B cell (primary cell): ENCODE measurements around the gene STK4. TPM values are rescaled to one million over a fixed set of nuclear protein-coding genes. Genes with fewer than 3 reads are reported as not detected.

Experiments
- ATAC-seq: fragments of 200-7000 bp; cut with Tn5 transposase; one replicate; pipeline ENCODE4 v1.10.0; 2021; ENCODE audit warnings: low read depth, mild to moderate bottlenecking, moderate number of reproducible peaks, moderate library complexity
- CTCF ChIA-PET: fragments of 350-600 bp; sonication (Branson Sonifier 250); formaldehyde crosslinking; loops from one replicate; lab custom pipeline; 2021; ENCODE audit warnings: antibody characterized with exemption, inconsistent platforms; lab: Charles Lee
- POLR2A ChIA-PET: fragments of 350-600 bp; sonication (Branson Sonifier 250); formaldehyde crosslinking; loops from one replicate; lab custom pipeline; 2021; ENCODE audit warnings: antibody characterized with exemption; lab: Charles Lee
- DNase-seq: peaks from one replicate; pipeline ENCODE4 v3.0.0; 2013
- H2AFZ ChIP-seq: 2 replicates; pipeline ENCODE4 v1.6.1; 2012; ENCODE audit warnings: mild to moderate bottlenecking, low read depth, low read length; ENCODE audit not compliant: insufficient read depth, poor library complexity, severe bottlenecking
- H3K27ac ChIP-seq, 2 donors: 1 replicate in 1 of 2; 2 replicates in 1 of 2; pipeline ENCODE4 v1.5.1; 2012 to 2013; ENCODE audit warnings: low read length in 2 of 2, mild to moderate bottlenecking in 2 of 2, moderate library complexity in 1 of 2
- H3K27me3 ChIP-seq, 4 experiments: fragments of 200-600 bp in 1 of 4; sonication (generic) in 1 of 4; replicated peaks in 1 of 4; 1 replicate in 2 of 4; 2 replicates in 2 of 4; pipeline versions ENCODE4 v1.6.1 to v1.7.0; 2013 to 2016; ENCODE audit warnings: low read length in 3 of 4, mild to moderate bottlenecking in 2 of 4, mixed read lengths in 1 of 4, moderate library complexity in 1 of 4; ENCODE audit not compliant: insufficient read depth in 4 of 4, control insufficient read depth in 3 of 4; ENCODE audit errors: control extremely low read depth in 1 of 4
- H3K36me3 ChIP-seq, 2 experiments: replicated peaks in 1 of 2; 1 replicate in 1 of 2; 2 replicates in 1 of 2; pipeline versions ENCODE4 v1.6.1 to v1.7.1; 2013; ENCODE audit warnings: low read length in 1 of 2; ENCODE audit not compliant: insufficient read depth in 2 of 2, control insufficient read depth in 1 of 2; ENCODE audit errors: control extremely low read depth in 1 of 2, extremely low read depth in 1 of 2
- H3K4me1 ChIP-seq, 2 donors: fragments of 200-600 bp in 1 of 2; sonication (generic) in 1 of 2; 1 replicate in 1 of 2; 2 replicates in 1 of 2; pipeline versions ENCODE4 v1.5.1 to v1.6.1; 2013 to 2017; ENCODE audit warnings: low read length in 2 of 2; ENCODE audit not compliant: control insufficient read depth in 2 of 2, insufficient read depth in 2 of 2
- H3K4me2 ChIP-seq: replicated peaks from 2 replicates; pipeline ENCODE3; 2012; ENCODE audit warnings: mild to moderate bottlenecking, low read depth, low read length; ENCODE audit not compliant: poor library complexity, severe bottlenecking
- H3K4me3 ChIP-seq, 5 experiments: fragments of 200-600 bp in 1 of 5; sonication (generic) in 1 of 5; 1 replicate in 3 of 5; 2 replicates in 2 of 5; pipeline versions ENCODE4 v1.5.1 to v1.7.0; 2011 to 2016; ENCODE audit warnings: low read length in 4 of 5, mild to moderate bottlenecking in 4 of 5, low read depth in 2 of 5, control low read depth in 1 of 5, moderate library complexity in 1 of 5; ENCODE audit not compliant: insufficient read depth in 1 of 5; ENCODE audit errors: control extremely low read depth in 1 of 5, extremely low read depth in 1 of 5
- H3K79me2 ChIP-seq: fragments of 200-600 bp; sonication (generic); one replicate; pipeline ENCODE4 v1.6.0; 2016; ENCODE audit warnings: low read length; ENCODE audit not compliant: control insufficient read depth, insufficient read depth
- H3K9ac ChIP-seq: fragments of 200-600 bp; sonication (generic); 2 replicates; pipeline ENCODE4 v1.6.1; 2017; ENCODE audit warnings: mild to moderate bottlenecking, low read length, moderate library complexity
- H3K9me3 ChIP-seq, 3 donors: one replicate each; pipeline versions ENCODE4 v1.6.1 to v1.7.1; 2013; ENCODE audit warnings: low read length in 2 of 3; ENCODE audit not compliant: control insufficient read depth in 2 of 3, insufficient read depth in 1 of 3; ENCODE audit errors: control extremely low read depth in 1 of 3
- H4K20me1 ChIP-seq: 2 replicates; pipeline ENCODE4 v1.6.0; 2012; ENCODE audit warnings: mild to moderate bottlenecking, low read length; ENCODE audit not compliant: insufficient read depth, control insufficient read depth, poor library complexity, severe bottlenecking
- H3K27ac Mint-ChIP-seq: one replicate; pipeline ENCODE4 v1.8.0; 2021; ENCODE audit warnings: mixed read lengths
- H3K27me3 Mint-ChIP-seq: one replicate; pipeline ENCODE4 v1.8.0; 2021; ENCODE audit warnings: mixed read lengths
- H3K4me1 Mint-ChIP-seq: one replicate; pipeline ENCODE4 v1.8.0; 2021; ENCODE audit warnings: mixed read lengths
- H3K4me3 Mint-ChIP-seq: one replicate; pipeline ENCODE4 v1.8.0; 2021; ENCODE audit warnings: mixed read lengths
- H3K9me3 Mint-ChIP-seq: one replicate; pipeline ENCODE4 v1.8.0; 2022; ENCODE audit warnings: mixed read lengths; ENCODE audit not compliant: insufficient read depth
- EZH2 ChIP-seq: IDR thresholded peaks from 2 replicates; pipeline ENCODE4 v1.6.1; 2012; ENCODE audit warnings: borderline replicate concordance, low read depth, mild to moderate bottlenecking, moderate library complexity, low read length; ENCODE audit not compliant: insufficient read depth, poor library complexity, severe bottlenecking
- WGBS: methylation state at CpG from one replicate; pipeline ENCODE4 v1.1.5; 2013; ENCODE audit warnings: missing lambda C conversion rate; ENCODE audit not compliant: insufficient coverage; 5-methylcytosine and 5-hydroxymethylcytosine counted together
- intact Hi-C: fragments of 100-400 bp; cut with micrococcal nuclease; formaldehyde crosslinking; loops from one replicate; pipeline ENCODE4 v1.10.0; 2022
- polyA plus RNA-seq: library from polyadenylated mRNA; depleted of rRNA; stranded (reverse); fragments of >200 nt; gene quantifications from 2 replicates; pipeline ENCODE4 v1.2.3, GENCODE V29; 2012
- total RNA-seq, 2 donors: library from RNA; stranded (reverse); fragments of 120-200 nt in 1 of 2; gene quantifications; 1 replicate in 1 of 2; 2 replicates in 1 of 2; pipeline versions ENCODE4 v1.2.3 to v1.2.4, GENCODE V29; 2013 to 2022
- TF ChIP-seq, protein P1 (sequence below): fragments of 200-600 bp; IDR thresholded peaks from one replicate; pipeline ENCODE4 v1.8.0; 2022; ENCODE audit warnings: antibody characterized with exemption, mild to moderate bottlenecking

The STK4 gene
- total and polyA plus RNA-seq, 2 donors (not counting 1 experiment from before 2014, with no cell fraction given): 38.9 to 324 TPM

DNA sequence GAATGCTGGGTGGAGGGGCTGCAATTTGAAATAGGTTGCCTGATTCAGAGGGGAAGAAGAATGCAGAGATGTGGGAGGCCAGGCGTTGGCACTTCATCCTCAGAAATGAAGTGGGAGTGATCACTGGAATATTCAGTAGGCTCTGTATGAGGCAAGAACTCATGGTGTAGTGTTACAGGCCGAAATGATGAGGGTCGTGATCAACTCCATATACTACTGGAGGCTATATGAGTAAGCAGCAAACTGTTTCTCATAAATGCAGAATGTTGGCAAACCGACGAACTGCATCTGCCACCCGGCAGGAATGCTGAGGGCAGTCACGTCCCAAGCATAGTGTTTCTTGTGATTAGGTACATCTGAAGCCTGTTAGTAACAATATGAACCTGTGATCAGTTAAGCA, 121.9 kb downstream of the STK4 start:
- no peak overlapping the region for H3K27ac Mint-ChIP-seq
- Histone ChIP-seq H2AFZ (no peak overlapping the region), H3K36me3 (peaks cover under 1 to 1% of the 10 kb centered on the region in 2 experiments), H3K79me2 (no peaks in the 10 kb centered on the region), H3K4me1 (peaks cover 11 to 14% of the 10 kb centered on the region in 2 donors), H4K20me1 (no peaks in the 10 kb centered on the region), H3K9ac (no peak overlapping the region), H3K4me2 (no peak overlapping the region), H3K4me3 (no peak overlapping the region), H3K27ac (no peak overlapping the region), H3K27me3 (no peaks in the 10 kb centered on the region), H3K9me3 (no peaks in the 10 kb centered on the region)
- intact Hi-C loops: no loop called here
- CTCF ChIA-PET: interaction anchor here (1.2 to 2.2 kb wide), 2 partner anchors 9 to 45 kb away, joined by 3 to 7 read pairs; no protein-coding TSS in a partner anchor
- TF ChIP-seq, protein P1, sequence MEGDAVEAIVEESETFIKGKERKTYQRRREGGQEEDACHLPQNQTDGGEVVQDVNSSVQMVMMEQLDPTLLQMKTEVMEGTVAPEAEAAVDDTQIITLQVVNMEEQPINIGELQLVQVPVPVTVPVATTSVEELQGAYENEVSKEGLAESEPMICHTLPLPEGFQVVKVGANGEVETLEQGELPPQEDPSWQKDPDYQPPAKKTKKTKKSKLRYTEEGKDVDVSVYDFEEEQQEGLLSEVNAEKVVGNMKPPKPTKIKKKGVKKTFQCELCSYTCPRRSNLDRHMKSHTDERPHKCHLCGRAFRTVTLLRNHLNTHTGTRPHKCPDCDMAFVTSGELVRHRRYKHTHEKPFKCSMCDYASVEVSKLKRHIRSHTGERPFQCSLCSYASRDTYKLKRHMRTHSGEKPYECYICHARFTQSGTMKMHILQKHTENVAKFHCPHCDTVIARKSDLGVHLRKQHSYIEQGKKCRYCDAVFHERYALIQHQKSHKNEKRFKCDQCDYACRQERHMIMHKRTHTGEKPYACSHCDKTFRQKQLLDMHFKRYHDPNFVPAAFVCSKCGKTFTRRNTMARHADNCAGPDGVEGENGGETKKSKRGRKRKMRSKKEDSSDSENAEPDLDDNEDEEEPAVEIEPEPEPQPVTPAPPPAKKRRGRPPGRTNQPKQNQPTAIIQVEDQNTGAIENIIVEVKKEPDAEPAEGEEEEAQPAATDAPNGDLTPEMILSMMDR: no peak
- TF ChIP-seq EZH2: no peak
- peaks cover 28% of the 10 kb centered on the region for H3K4me1 Mint-ChIP-seq
- H3K27me3 Mint-ChIP-seq: no peaks in the 10 kb centered on the region
- POLR2A ChIA-PET: interaction anchor here (0.7 kb wide), 1 partner anchor 9 kb away, joined by 4 read pairs; no protein-coding TSS in a partner anchor
- H3K4me3 Mint-ChIP-seq: no peak overlapping the region
- no peak for DNase-seq
- WGBS: 100% methylated on average over 2 of the region's 7 CpGs
- H3K9me3 Mint-ChIP-seq: no peaks in the 10 kb centered on the region
- ATAC-seq: no peak

DNA sequence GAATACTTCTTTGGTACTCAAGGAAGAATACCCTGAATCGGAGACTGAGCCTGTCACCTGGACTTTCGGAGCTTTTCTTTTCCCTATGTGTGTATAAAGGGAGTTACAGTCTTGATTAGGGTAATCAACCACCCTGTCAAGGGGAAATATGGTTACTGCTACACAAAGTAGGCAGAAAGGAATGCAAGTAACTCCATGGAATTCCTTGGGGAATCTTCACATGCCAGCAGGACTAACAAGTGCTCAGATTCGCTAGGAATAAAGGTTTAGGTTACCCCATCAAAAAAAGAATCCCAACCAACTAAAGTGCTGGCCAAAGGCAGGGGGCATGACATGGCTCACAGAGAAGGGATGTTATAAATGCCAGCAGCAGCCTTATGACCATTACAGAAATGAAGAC, 124.2 kb downstream of the STK4 start:
- Histone ChIP-seq H3K79me2 (no peaks in the 10 kb centered on the region), H3K4me3 (no peak overlapping the region), H3K9ac (no peak overlapping the region), H3K27me3 (no peaks in the 10 kb centered on the region), H3K4me1 (peaks cover 11 to 15% of the 10 kb centered on the region in 2 donors), H3K36me3 (peaks cover 0 to 1% of the 10 kb centered on the region in 2 experiments), H2AFZ (no peak overlapping the region), H3K4me2 (no peak overlapping the region), H4K20me1 (no peaks in the 10 kb centered on the region), H3K27ac (no peak overlapping the region), H3K9me3 (no peaks in the 10 kb centered on the region)
- ATAC-seq (no peak), DNase-seq (no peak)
- no peak for TF ChIP-seq EZH2
- TF ChIP-seq, protein P1: no peak
- intact Hi-C loops: no loop called here
- Mint-ChIP-seq H3K27ac (no peak overlapping the region), H3K9me3 (no peaks in the 10 kb centered on the region), H3K4me3 (no peak overlapping the region), H3K4me1 (peaks cover 21% of the 10 kb centered on the region), H3K27me3 (no peaks in the 10 kb centered on the region)
- no CpG with 5 or more reads among the region's 3 CpGs for WGBS
- ChIA-PET POLR2A (no interaction called here), CTCF (interaction anchor here (1.3 kb wide), 1 partner anchor 39 kb away, joined by 3 read pairs; no protein-coding TSS in a partner anchor)
